Left ventricle myocardium inferior (tissue), 1 donor: ENCODE measurements around the gene KIAA1191. TPM values are rescaled to one million over a fixed set of nuclear protein-coding genes. Genes with fewer than 3 reads are reported as not detected.
A peak's percentile ranks its signal among the peaks of the same experiment; 100 is the strongest.

ENCODE experiments used
- DNase-seq: peaks from one replicate; pipeline ENCODE4 v3.0.0-alpha.2; 2020
- H3K27ac ChIP-seq: fragments of 200-600 bp; replicated peaks from 2 replicates; pipeline ENCODE4 v1.8.0; 2021
- H3K27me3 ChIP-seq: fragments of 200-600 bp; 2 replicates; pipeline ENCODE4 v1.8.0; 2021; ENCODE audit warnings: low read depth
- H3K36me3 ChIP-seq: fragments of 200-600 bp; 2 replicates; pipeline ENCODE4 v1.8.0; 2021
- H3K4me1 ChIP-seq: fragments of 200-600 bp; 2 replicates; pipeline ENCODE4 v1.8.0; 2021
- H3K4me3 ChIP-seq: fragments of 200-600 bp; 2 replicates; pipeline ENCODE4 v1.8.0; 2021; ENCODE audit warnings: mild to moderate bottlenecking, moderate library complexity
- H3K9me3 ChIP-seq: fragments of 200-600 bp; replicated peaks from 2 replicates; pipeline ENCODE4 v1.8.0; 2021
- CTCF ChIP-seq: fragments of 200-600 bp; IDR thresholded peaks from 2 replicates; pipeline ENCODE4 v1.8.0; 2021; ENCODE audit warnings: antibody characterized with exemption, mild to moderate bottlenecking, borderline replicate concordance
- intact Hi-C: fragments of 100-400 bp; cut with micrococcal nuclease; formaldehyde crosslinking; loops from one replicate; pipeline ENCODE4 v1.11.0; 2022
- total RNA-seq: library from RNA; stranded (reverse); fragmentation: NEBNext Ultra II Directional; extraction: Animal tissue kit (Norgen Biotek cat#: 25700); gene quantifications from one replicate; pipeline ENCODE4 v1.2.1, GENCODE V29; 2021
- donor health status: DM: no; HTN: yes; CAD: no; lungs with severe emphysema.

KIAA1191 gene
- total RNA-seq, 1 donor from 2014 or later, result 91.6 TPM

GRCh38 chr5:176388003-176388443 lies 26.5 kb upstream of the KIAA1191 start:
- Histone ChIP-seq H3K27me3 (no peaks in the 10 kb centered on the region), H3K27ac (peak overlapping the region; percentile 99), H3K4me1 (peaks cover 39% of the 10 kb centered on the region), H3K4me3 (peak overlapping the region; percentile 87), H3K9me3 (no peaks in the 10 kb centered on the region), H3K36me3 (peaks cover 65% of the 10 kb centered on the region)
- no peak for TF ChIP-seq CTCF
- intact Hi-C loops, result no loop called here
- no peak for DNase-seq

GRCh38 chr5:176387384-176387925 lies 25.9 kb upstream of the KIAA1191 start:
- no peak for TF ChIP-seq CTCF
- Histone ChIP-seq H3K36me3 (peaks cover 65% of the 10 kb centered on the region), H3K27ac (no peak overlapping the region), H3K27me3 (no peaks in the 10 kb centered on the region), H3K4me3 (peak overlapping the region; percentile 87), H3K4me1 (peaks cover 42% of the 10 kb centered on the region), H3K9me3 (no peaks in the 10 kb centered on the region)
- intact Hi-C loops, result no loop called here
- DNase-seq, result no peak

GRCh38 chr5:176386491-176386890 lies 24.9 kb upstream of the KIAA1191 start:
- DNase-seq, result no peak
- Histone ChIP-seq H3K4me3 (no peak overlapping the region), H3K27me3 (no peaks in the 10 kb centered on the region), H3K9me3 (no peaks in the 10 kb centered on the region), H3K4me1 (peaks cover 50% of the 10 kb centered on the region), H3K27ac (no peak overlapping the region), H3K36me3 (peaks cover 64% of the 10 kb centered on the region)
- intact Hi-C loops, result no loop called here
- no peak for TF ChIP-seq CTCF

- no peak for DNase-seq
- no peak overlapping the region for H3K4me3 ChIP-seq
- intact Hi-C loops, result no loop called here
- peaks cover 54% of the 10 kb centered on the region for H3K4me1 ChIP-seq
- no peaks in the 10 kb centered on the region for H3K27me3 ChIP-seq
- no peak overlapping the region for H3K27ac ChIP-seq
- TF ChIP-seq CTCF, result no peak
- no peaks in the 10 kb centered on the region for H3K9me3 ChIP-seq
- H3K36me3 ChIP-seq, result peaks cover 50% of the 10 kb centered on the region
Measured at GRCh38 chr5:176384991-176385390, 23.4 kb upstream of the KIAA1191 start.

- Histone ChIP-seq H3K27ac (no peak overlapping the region), H3K27me3 (no peaks in the 10 kb centered on the region), H3K4me1 (peaks cover 49% of the 10 kb centered on the region), H3K36me3 (peaks cover 49% of the 10 kb centered on the region), H3K9me3 (no peaks in the 10 kb centered on the region), H3K4me3 (no peak overlapping the region)
- DNase-seq, result no peak
- intact Hi-C loops, result no loop called here
- TF ChIP-seq CTCF, result no peak
Measured at GRCh38 chr5:176384366-176384930, 22.9 kb upstream of the KIAA1191 start.
